NCI-H1417 (cell line): ENCODE measurements around the gene ATP7B.
"Not testable (repeated sequence)": the region's sequence is repeated elsewhere in the genome, so short reads cannot be mapped to it uniquely, and the experiment has no call there.

Experiments
- DNase-seq, 3 experiments: peaks; one replicate each; lab custom pipeline; 2025; lab: John Stamatoyannopoulos, UW

Gene ATP7B

GRCh38 chr13:51922771-51923480 lies 88.3 kb downstream of the ATP7B start:
- DNase-seq = no peak

GRCh38 chr13:51921790-51922740 lies 89.2 kb downstream of the ATP7B start:
- DNase-seq = peak in 1 of 3 experiments; percentile 79

- DNase-seq = no peak
Observed at GRCh38 chr13:51920786-51921185, 90.5 kb downstream of the ATP7B start.

GRCh38 chr13:51920267-51920666 lies 91.0 kb downstream of the ATP7B start:
- no peak for DNase-seq

DNA sequence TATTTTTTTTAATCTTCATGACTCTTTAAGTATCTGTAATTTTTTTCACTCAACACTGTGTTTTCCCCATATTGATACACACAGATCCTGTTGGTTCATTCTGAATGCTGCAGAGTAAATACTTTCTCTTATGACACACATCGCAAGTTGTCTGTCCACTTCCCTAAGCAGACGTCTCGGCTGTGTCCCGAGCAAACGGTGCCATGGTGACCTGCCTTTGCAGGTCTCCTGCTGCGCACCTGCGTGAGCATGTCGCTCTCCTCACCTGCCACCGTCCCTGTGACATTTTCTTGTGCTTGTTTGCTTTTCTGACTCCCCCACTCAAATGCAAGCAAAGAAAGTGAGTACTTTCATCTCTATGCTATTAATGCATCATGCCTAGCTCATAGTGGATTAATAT lies 91.7 kb downstream of the ATP7B start:
- DNase-seq = peak; percentile 70 to 89 (median 76)

GRCh38 chr13:51916962-51917361 lies 94.3 kb downstream of the ATP7B start:
- DNase-seq = no peak

DNA sequence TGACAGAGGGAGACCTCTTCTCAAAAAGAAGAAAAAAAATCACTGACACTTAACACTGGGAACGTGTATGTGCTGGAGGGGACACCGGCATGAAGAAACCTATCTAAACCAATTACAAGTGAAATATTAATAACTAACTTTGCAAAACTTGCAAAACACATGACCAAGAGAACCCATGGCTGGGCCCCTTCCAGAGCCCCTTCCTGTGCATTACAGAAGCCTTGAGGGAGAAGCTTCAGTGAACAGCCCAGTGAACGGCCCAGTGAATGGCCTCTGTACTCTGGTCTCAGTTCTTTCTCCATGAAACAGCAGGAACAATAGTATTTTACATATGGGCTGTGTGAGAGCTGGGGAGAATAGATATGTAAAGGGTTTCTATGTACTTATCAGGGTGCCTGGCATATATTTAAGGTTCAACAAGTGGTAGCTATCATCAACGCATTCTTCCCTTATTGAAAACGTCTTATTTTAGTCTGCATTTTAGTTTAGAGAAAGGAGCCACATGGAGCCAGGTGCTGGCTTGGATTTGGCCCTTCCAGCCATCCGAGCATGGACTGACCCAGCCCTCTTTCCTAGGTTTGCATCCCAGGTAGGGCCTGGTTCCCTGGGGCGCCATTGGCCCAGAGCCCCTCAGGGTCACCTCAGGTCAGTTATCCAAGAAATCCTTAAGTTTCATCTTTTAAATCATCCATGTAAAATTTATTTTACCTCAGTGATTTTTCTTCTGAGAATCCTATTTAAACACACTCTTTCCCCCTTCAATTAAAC lies 95.0 kb downstream of the ATP7B start:
- no peak for DNase-seq

GRCh38 chr13:51914137-51914493 lies 97.1 kb downstream of the ATP7B start:
- no peak for DNase-seq

DNA sequence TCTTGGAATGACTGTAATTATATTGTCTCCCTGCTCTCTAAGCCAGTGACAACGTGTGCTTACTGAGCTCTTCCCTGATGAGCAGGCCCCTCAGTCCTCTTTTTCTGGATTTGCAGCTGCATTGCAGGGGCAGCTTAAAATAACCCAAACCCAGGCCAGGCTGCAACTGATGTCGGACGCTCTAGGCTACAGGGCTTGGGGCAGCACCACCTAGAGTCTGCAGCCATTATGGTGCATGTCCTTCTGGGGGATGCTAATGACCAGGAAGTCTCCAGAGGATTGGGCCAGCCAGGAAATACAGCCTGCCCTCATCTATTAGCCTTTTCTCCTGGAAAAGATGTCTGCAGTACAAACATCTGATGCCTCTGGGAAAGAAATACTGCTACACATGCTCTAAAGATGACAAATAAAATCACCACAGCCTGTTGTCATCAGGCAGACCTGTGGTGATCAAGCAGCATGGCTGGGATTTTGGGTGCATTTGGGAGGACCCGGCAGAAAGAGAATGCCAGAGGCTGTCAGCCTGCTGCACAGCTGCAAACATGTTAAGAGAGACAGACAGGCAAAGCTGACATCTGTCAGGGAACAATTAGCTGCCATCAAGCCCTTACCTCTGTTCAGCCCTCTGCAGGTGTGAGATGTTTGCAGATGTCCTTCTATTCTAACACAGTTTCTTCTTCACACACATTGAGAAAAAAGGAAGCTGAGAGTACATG lies 97.7 kb downstream of the ATP7B start:
- peak; percentile 45 to 66 (median 49) for DNase-seq

DNA sequence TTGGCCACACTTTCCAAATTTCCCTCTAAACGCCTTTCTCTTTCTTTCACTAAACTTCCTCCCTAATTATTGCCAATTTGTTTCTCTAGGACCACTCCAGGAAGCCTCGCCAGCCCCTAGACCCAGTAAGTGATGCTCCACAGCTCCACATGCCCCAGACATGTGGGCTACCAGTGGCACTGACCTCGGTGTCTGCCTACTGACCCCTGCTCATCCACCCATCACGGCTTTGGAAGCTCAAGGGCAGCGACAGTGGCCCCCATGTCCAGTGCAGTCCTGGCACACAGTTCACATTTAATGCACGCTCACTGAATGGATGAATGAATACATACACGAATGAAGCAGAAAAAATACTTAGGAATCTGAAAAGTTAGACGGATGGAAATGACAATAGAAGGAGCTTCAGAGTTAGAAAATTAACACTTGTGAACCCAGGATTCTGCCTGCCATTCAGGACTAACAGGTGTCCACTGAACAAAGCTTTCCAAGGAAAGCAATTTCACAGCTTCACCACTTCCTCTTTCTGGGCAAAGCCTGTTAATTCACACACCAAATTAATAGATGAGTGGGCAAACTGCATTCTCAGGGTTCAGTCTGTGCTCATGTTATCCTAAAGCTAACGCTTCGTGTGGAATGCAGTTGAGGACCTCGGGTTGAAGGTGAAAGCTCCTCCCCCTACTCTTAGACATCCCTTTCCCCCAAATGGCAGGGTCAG lies 98.6 kb downstream of the ATP7B start:
- DNase-seq = peak in 1 of 3 experiments; percentile 55

DNA sequence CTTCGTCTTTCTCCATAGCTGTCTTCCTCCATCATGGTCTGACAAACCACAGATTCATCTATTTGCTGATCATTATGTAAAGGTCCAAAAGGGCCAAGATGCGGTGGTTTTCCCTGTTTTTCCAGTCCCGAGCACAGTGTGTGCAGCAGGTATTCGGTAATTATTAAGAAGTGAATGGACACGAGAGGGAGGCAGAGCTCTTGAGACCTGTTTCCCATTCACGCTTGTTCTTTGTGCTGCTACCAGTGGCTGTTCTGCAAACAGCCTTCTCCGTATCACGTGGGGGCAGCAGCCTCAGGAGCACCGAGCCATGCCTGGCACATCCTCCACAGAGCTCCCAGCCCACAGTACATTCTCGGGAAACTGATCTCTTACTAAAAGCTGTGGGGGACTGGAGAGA lies 99.2 kb downstream of the ATP7B start:
- peak; percentile 74 to 93 (median 75) for DNase-seq

GRCh38 chr13:51910508-51910907 lies 100.7 kb downstream of the ATP7B start:
- DNase-seq = no peak

DNA sequence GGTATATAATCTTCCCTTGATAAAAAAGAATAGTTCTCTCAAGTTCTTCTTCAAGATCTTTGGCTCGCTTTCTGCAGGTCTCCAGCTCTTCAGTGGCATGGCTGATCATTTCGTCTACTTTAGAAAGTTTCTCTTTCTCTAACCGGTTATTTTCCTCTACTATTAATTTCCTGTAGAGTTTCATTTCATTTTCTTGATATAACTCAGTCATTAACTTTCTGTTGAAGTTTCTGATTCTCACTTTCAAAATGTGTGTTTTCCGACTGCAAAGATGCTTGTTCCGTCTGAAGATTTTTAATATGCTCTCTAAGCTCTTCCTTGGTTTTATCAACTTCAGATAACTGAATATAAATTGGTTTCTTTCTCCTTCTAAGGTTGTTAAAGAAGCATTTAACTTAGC lies 102.0 kb downstream of the ATP7B start:
- not testable (repeated sequence) for DNase-seq

DNA sequence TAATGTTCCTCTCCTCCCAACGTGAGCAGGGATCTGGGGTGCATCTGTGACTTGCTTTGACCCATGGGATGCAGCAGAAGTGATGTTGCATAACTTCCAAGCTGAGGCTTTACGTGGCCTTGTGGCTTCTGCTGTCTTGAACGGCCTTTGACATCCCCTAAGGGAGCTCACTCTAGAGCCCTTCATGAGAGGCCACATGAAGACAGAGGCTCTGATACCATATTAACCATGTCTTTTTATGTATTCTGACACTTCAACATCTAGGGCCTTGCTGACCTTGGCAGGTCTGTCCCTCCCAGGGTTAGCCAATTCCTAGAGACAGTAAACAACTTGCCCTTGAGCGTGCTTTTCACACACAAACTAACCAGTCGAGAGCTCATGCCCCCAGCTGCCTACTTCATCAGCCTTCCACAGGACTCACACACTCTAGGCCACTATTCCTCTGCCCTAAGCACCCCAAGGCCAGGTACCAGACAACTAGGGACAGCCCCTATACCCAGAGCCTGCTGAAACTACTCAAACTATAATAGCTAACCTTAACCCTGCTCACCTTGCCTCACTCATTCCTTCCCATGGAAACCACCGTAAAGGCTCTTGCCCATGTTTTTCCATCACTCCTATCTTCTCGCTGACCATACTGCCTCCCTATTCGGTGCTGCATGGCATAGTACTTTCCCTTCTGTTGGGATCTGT lies 104.1 kb downstream of the ATP7B start:
- DNase-seq = no peak

DNA sequence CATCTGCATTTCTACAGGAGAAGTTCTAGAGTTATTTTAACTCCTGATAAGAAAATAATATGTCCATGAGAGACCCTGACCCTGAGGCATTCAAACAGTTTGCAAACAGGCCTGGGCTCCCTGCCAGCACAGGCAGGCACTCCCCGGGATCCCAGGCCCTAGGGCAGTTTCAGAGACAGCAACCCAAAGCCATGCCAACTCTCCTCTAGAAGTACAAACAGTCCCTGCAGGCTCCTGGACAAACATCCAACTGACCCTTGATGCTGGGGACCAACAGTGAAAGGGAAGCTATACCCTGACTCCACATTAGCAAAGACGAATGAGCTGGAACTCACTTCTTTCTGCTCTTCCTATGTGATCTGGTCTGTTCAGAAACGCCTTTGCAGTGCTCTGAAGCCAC lies 104.7 kb downstream of the ATP7B start:
- peak in 2 of 3 experiments; percentile 59 to 84 for DNase-seq

DNA sequence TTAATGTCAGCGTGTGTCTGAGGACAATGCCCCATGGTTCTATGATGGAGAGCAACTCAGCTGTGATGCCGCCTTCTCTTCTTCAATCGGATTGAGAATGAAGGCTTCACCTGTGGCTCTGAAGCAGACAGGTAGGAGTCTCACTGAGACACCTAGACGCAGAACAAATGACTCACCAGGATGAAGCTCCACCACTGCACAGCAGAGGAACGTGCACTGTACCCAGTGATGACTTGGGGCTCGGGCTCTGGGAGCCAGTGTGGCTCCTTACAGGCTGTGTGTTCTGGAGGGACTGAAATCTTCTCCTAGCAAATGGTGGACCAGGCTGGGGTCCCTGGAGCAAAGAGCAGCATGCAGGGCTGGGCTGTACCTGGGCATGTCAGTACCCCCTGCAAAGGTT lies 105.5 kb downstream of the ATP7B start:
- no peak for DNase-seq

GRCh38 chr13:51902776-51903175 lies 108.5 kb downstream of the ATP7B start:
- DNase-seq = no peak

DNA sequence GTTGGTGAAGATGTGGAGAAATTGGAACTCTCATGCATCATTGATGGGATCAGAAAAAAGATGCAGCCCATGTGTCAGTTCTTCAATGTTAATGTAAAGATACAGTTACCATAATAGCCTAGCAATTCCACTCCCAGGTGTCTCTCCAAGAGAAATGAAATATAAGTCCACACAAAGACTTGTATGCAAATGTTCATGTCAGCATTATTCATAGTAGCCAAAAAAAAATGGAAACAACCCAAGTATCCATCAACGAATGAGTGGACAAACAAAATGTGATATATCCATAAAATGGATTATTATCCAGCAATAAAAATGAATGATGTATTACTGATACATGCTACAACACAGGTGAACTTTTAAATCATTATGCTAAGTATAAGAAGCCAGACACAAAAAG lies 110.8 kb downstream of the ATP7B start:
- DNase-seq = no peak

- DNase-seq = peak; percentile 46 to 70 (median 69)
Observed at GRCh38 chr13:51895906-51896888, 115.1 kb downstream of the ATP7B start.
